Stimulated activated CD8-positive, alpha-beta memory T cell treated with anti-CD3 and anti-CD28 coated beads, Interleukin-4, amount 100 ng/mL, for 48 hours (primary cell): Measurements from ENCODE around the gene CEACAM20.
"Not testable (repeated sequence)": the region's sequence is repeated elsewhere in the genome, so short reads cannot be mapped to it uniquely, and the experiment has no call there.

ENCODE experiments used
- DNase-seq: peaks from one replicate; pipeline ENCODE4 v3.0.0-alpha.2; 2020

CEACAM20 gene

GRCh38 chr19:44544031-44544430, 14.6 kb upstream of the CEACAM20 start:
- no peak for DNase-seq

- no peak for DNase-seq
These were observed 13.2 kb upstream of the CEACAM20 start for GRCh38 chr19:44542671-44543070.

- no peak for DNase-seq
These were observed 11.3 kb upstream of the CEACAM20 start for GRCh38 chr19:44540736-44541135.

GRCh38 chr19:44539991-44540390, 10.5 kb upstream of the CEACAM20 start:
- DNase-seq: no peak

GRCh38 chr19:44539236-44539826, 9.9 kb upstream of the CEACAM20 start:
- no peak for DNase-seq

- not testable (repeated sequence) for DNase-seq
These were observed 5.9 kb upstream of the CEACAM20 start for GRCh38 chr19:44535361-44535760.

GRCh38 chr19:44532819-44533218, 3.3 kb upstream of the CEACAM20 start:
- DNase-seq: no peak

GRCh38 chr19:44530777-44531176, 1.3 kb upstream of the CEACAM20 start:
- no peak for DNase-seq

GRCh38 chr19:44527554-44527953, 1.9 kb downstream of the CEACAM20 start:
- no peak for DNase-seq

- DNase-seq: no peak
These were observed 3.6 kb downstream of the CEACAM20 start for GRCh38 chr19:44525721-44526430.

GRCh38 chr19:44521370-44521769, 8.1 kb downstream of the CEACAM20 start:
- DNase-seq: no peak

- DNase-seq: no peak
These were observed 12.3 kb downstream of the CEACAM20 start for GRCh38 chr19:44517146-44517545.

- no peak for DNase-seq
These were observed 13.6 kb downstream of the CEACAM20 start for GRCh38 chr19:44515907-44516306.

GRCh38 chr19:44515031-44515430, 14.4 kb downstream of the CEACAM20 start:
- no peak for DNase-seq

GRCh38 chr19:44512326-44513298, 16.9 kb downstream of the CEACAM20 start:
- DNase-seq: peak; percentile 75

- DNase-seq: no peak
These were observed 20.0 kb downstream of the CEACAM20 start for GRCh38 chr19:44509478-44509877.

GRCh38 chr19:44499962-44500949, 29.2 kb downstream of the CEACAM20 start, which contains the start of gene ZNF180:
TSS of gene ZNF180 (minus strand) at chr19:44500522. CDS start at chr19:44497334, 3,188 bp downstream.
- peak; percentile 98 for DNase-seq

- DNase-seq: no peak
These were observed 29.9 kb downstream of the CEACAM20 start for GRCh38 chr19:44499559-44499958.

- no peak for DNase-seq
These were observed 30.5 kb downstream of the CEACAM20 start for GRCh38 chr19:44498988-44499387.

GRCh38 chr19:44496711-44497110, 32.8 kb downstream of the CEACAM20 start:
- no peak for DNase-seq

- no peak for DNase-seq
These were observed 52.7 kb downstream of the CEACAM20 start for GRCh38 chr19:44476559-44477408.
